H9 (cell line): ENCODE measurements around the gene FNDC3B. TPM values are rescaled to one million over a fixed set of nuclear protein-coding genes. Genes with fewer than 3 reads are reported as not detected.
A peak's percentile ranks its signal among the peaks of the same experiment; 100 is the strongest.

Source experiments
- DNase-seq: peaks from one replicate; pipeline ENCODE4 v3.0.0-alpha.2; 2017
- H2AFZ ChIP-seq: one replicate; pipeline ENCODE4 v1.6.1; 2013; ENCODE audit warnings: mild to moderate bottlenecking, low read length, control low read depth, moderate library complexity
- H2AK5ac ChIP-seq: 2 replicates; pipeline ENCODE4 v1.6.1; 2013; ENCODE audit warnings: low read length, control low read depth, mixed read lengths; ENCODE audit not compliant: insufficient read length
- H2BK120ac ChIP-seq: one replicate; pipeline ENCODE4 v1.6.1; 2013; ENCODE audit warnings: low read depth, mild to moderate bottlenecking, low read length, control low read depth, inconsistent platforms; ENCODE audit not compliant: poor library complexity, severe bottlenecking
- H2BK12ac ChIP-seq: 2 replicates; pipeline ENCODE4 v1.6.1; 2013; ENCODE audit warnings: low read length, control low read depth, mixed read lengths, low read depth; ENCODE audit not compliant: insufficient read length
- H2BK15ac ChIP-seq: 2 replicates; pipeline ENCODE4 v1.6.1; 2013; ENCODE audit warnings: low read depth, low read length, control low read depth
- H2BK20ac ChIP-seq: one replicate; pipeline ENCODE4 v1.6.1; 2013; ENCODE audit warnings: low read depth, mild to moderate bottlenecking, low read length, control low read depth, inconsistent platforms; ENCODE audit not compliant: poor library complexity, severe bottlenecking
- H2BK5ac ChIP-seq: 2 replicates; pipeline ENCODE4 v1.6.1; 2013; ENCODE audit warnings: low read length, control low read depth, mixed read lengths; ENCODE audit not compliant: insufficient read length
- H3K14ac ChIP-seq: 2 replicates; pipeline ENCODE4 v1.6.1; 2013; ENCODE audit warnings: low read length, control low read depth; ENCODE audit not compliant: insufficient read depth
- H3K18ac ChIP-seq: 2 replicates; pipeline ENCODE4 v1.6.1; 2013; ENCODE audit warnings: low read depth, mild to moderate bottlenecking, mixed read lengths, low read length, control low read depth; ENCODE audit not compliant: insufficient read length
- H3K23ac ChIP-seq: 2 replicates; pipeline ENCODE4 v1.6.1; 2013; ENCODE audit warnings: low read length, control low read depth, mixed read lengths, low read depth; ENCODE audit not compliant: insufficient read length
- H3K23me2 ChIP-seq: 2 replicates; pipeline ENCODE4 v1.6.1; 2013; ENCODE audit warnings: low read depth, mild to moderate bottlenecking, mixed read lengths, low read length, control low read depth; ENCODE audit not compliant: insufficient read length, poor library complexity, severe bottlenecking
- H3K27ac ChIP-seq: 2 replicates; pipeline ENCODE4 v1.5.1; 2013; ENCODE audit warnings: low read length, control low read depth, mixed read lengths, low read depth; ENCODE audit not compliant: insufficient read length
- H3K27me3 ChIP-seq: 2 replicates; pipeline ENCODE4 v1.6.1; 2013; ENCODE audit warnings: low read length, control low read depth, inconsistent platforms; ENCODE audit not compliant: insufficient read depth
- H3K4ac ChIP-seq: 2 replicates; pipeline ENCODE4 v1.6.1; 2013; ENCODE audit warnings: low read depth, mild to moderate bottlenecking, control low read depth, inconsistent platforms, low read length, moderate library complexity
- H3K4me1 ChIP-seq: 2 replicates; pipeline ENCODE4 v1.6.1; 2013; ENCODE audit warnings: low read length, control low read depth, inconsistent platforms; ENCODE audit not compliant: insufficient read depth
- H3K4me2 ChIP-seq: 2 replicates; pipeline ENCODE4 v1.6.1; 2013; ENCODE audit warnings: low read length, control low read depth, mixed read lengths; ENCODE audit not compliant: insufficient read length, insufficient read depth
- H3K56ac ChIP-seq: 2 replicates; pipeline ENCODE4 v1.6.1; 2013; ENCODE audit warnings: low read depth, mild to moderate bottlenecking, mixed read lengths, low read length, control low read depth; ENCODE audit not compliant: insufficient read length
- H3K79me1 ChIP-seq: 2 replicates; pipeline ENCODE4 v1.6.1; 2013; ENCODE audit warnings: low read depth, mild to moderate bottlenecking, moderate library complexity, low read length, control low read depth, inconsistent platforms; ENCODE audit not compliant: insufficient read depth, poor library complexity, severe bottlenecking
- H3K79me2 ChIP-seq: 2 replicates; pipeline ENCODE4 v1.6.1; 2013; ENCODE audit warnings: low read length, control low read depth, inconsistent platforms; ENCODE audit not compliant: insufficient read depth
- H3K9ac ChIP-seq: 2 replicates; pipeline ENCODE4 v1.6.1; 2013; ENCODE audit warnings: low read length, control low read depth, mixed read lengths; ENCODE audit not compliant: insufficient read length; ENCODE audit errors: extremely low read depth
- H3K9me3 ChIP-seq: one replicate; pipeline ENCODE4 v1.6.1; 2013; ENCODE audit warnings: low read depth, low read length, inconsistent platforms; ENCODE audit not compliant: control insufficient read depth
- H3T11ph ChIP-seq: one replicate; pipeline ENCODE4 v1.6.1; 2013; ENCODE audit warnings: mild to moderate bottlenecking, low read length, control low read depth, inconsistent platforms
- H4K20me1 ChIP-seq: one replicate; pipeline ENCODE4 v1.6.1; 2013; ENCODE audit not compliant: control insufficient read depth, insufficient read length, insufficient read depth
- H4K5ac ChIP-seq: 2 replicates; pipeline ENCODE4 v1.6.1; 2013; ENCODE audit warnings: low read depth, mild to moderate bottlenecking, mixed read lengths, low read length, control low read depth; ENCODE audit not compliant: insufficient read length
- H4K8ac ChIP-seq: replicated peaks from 2 replicates; pipeline ENCODE4 v1.6.1; 2013; ENCODE audit warnings: low read length, control low read depth, mixed read lengths, low read depth; ENCODE audit not compliant: insufficient read length
- H4K91ac ChIP-seq: 2 replicates; pipeline ENCODE4 v1.6.1; 2013; ENCODE audit warnings: low read depth, mild to moderate bottlenecking, moderate library complexity, mixed read lengths, low read length, control low read depth; ENCODE audit not compliant: insufficient read length
- H3K27ac Mint-ChIP-seq, 3 experiments: 2 replicates in 2 of 3; 3 replicates in 1 of 3; pipeline ENCODE4 v1.8.0; 2020 to 2021; ENCODE audit warnings: mixed read lengths in 3 of 3, mild to moderate bottlenecking in 1 of 3, moderate library complexity in 1 of 3
- H3K27me3 Mint-ChIP-seq: 2 replicates; pipeline ENCODE4 v1.8.0; 2021; ENCODE audit warnings: low read depth, mild to moderate bottlenecking, moderate library complexity, mixed read lengths
- H3K36me3 Mint-ChIP-seq, 3 experiments: 2 replicates in 2 of 3; 3 replicates in 1 of 3; pipeline ENCODE4 v1.8.0; 2020 to 2021; ENCODE audit warnings: low read depth in 3 of 3, mixed read lengths in 3 of 3; ENCODE audit not compliant: insufficient read depth in 1 of 3
- H3K4me1 Mint-ChIP-seq, 2 experiments: 2 replicates each; pipeline ENCODE4 v1.8.0; 2020; ENCODE audit warnings: mixed read lengths in 2 of 2
- H3K4me3 Mint-ChIP-seq, 2 experiments: 2 replicates in 1 of 2; 3 replicates in 1 of 2; pipeline ENCODE4 v1.8.0; 2020 to 2021; ENCODE audit warnings: mild to moderate bottlenecking in 2 of 2, mixed read lengths in 2 of 2, moderate library complexity in 1 of 2
- H3K9me3 Mint-ChIP-seq, 2 experiments: 2 replicates in 1 of 2; 3 replicates in 1 of 2; pipeline ENCODE4 v1.8.0; 2020; ENCODE audit warnings: mild to moderate bottlenecking in 2 of 2, mixed read lengths in 2 of 2, moderate library complexity in 1 of 2
- CTCF ChIP-seq: fragments of 200-600 bp; sonication (generic); conservative IDR thresholded peaks from 3 replicates; pipeline ENCODE4 v1.8.0; 2021; ENCODE audit warnings: antibody characterized with exemption, mild to moderate bottlenecking
- WGBS: extraction: QIAGEN DNeasy Blood & Tissue Kit; methylation state at CpG from one replicate; pipeline ENCODE4 v1.1.7; 2013; ENCODE audit warnings: missing lambda C conversion rate, low lambda C conversion rate, mixed read lengths; ENCODE audit not compliant: insufficient read length; ENCODE audit errors: extremely low coverage; 5-methylcytosine and 5-hydroxymethylcytosine counted together
- total RNA-seq: library from RNA; stranded (reverse); gene quantifications from 2 replicates; pipeline ENCODE4 v1.2.1, GENCODE V29; 2021

FNDC3B gene
- total RNA-seq, 1 experiment from 2014 or later: 43.8 TPM

- H3K14ac ChIP-seq: peak overlapping the region; percentile 40; the same call in 1 of the 2 replicates
- no peaks in the 10 kb centered on the region for H4K20me1 ChIP-seq
- H3K9ac ChIP-seq: no peak overlapping the region
- H4K5ac ChIP-seq: no peak overlapping the region
- no peak overlapping the region for H2AK5ac ChIP-seq
- no peak overlapping the region for H2BK5ac ChIP-seq
- H3K4ac ChIP-seq: no peak overlapping the region
- no peaks in the 10 kb centered on the region for H3K9me3 Mint-ChIP-seq
- WGBS: no CpG with 5 or more reads among the region's 1 CpG
- H3K4me1 ChIP-seq: peaks cover 27% of the 10 kb centered on the region
- H3K9me3 ChIP-seq: no peaks in the 10 kb centered on the region
- H3K27me3 Mint-ChIP-seq: no peaks in the 10 kb centered on the region
- H3K79me1 ChIP-seq: no peaks in the 10 kb centered on the region
- H3K23ac ChIP-seq: no peak overlapping the region
- no peak overlapping the region for H2BK120ac ChIP-seq
- peaks cover 2% of the 10 kb centered on the region; the same call in 1 of the 2 replicates for H3K79me2 ChIP-seq
- H3T11ph ChIP-seq: no peak overlapping the region
- no peaks in the 10 kb centered on the region for H3K23me2 ChIP-seq
- peak overlapping the region; percentile 39 for H3K4me2 ChIP-seq
- H3K27ac ChIP-seq: peak overlapping the region; percentile 83
- TF ChIP-seq CTCF: no peak
- peak overlapping the region; percentile 88 to 94 (median 93) for H3K27ac Mint-ChIP-seq
- H2AFZ ChIP-seq: no peak overlapping the region
- no peak overlapping the region for H2BK15ac ChIP-seq
- H3K27me3 ChIP-seq: no peaks in the 10 kb centered on the region
- no peak overlapping the region for H3K18ac ChIP-seq
- peak overlapping the region in 1 of 2 experiments; percentile 68; a peak in 1 of 5 replicates for H3K4me3 Mint-ChIP-seq
- no peak overlapping the region for H4K8ac ChIP-seq
- peaks cover 70 to 75% of the 10 kb centered on the region in 2 experiments for H3K4me1 Mint-ChIP-seq
- peak; percentile 63 for DNase-seq
- H3K56ac ChIP-seq: no peak overlapping the region
- no peak overlapping the region for H4K91ac ChIP-seq
- peaks cover 8 to 13% (median 12%) of the 10 kb centered on the region in 3 experiments for H3K36me3 Mint-ChIP-seq
- H2BK12ac ChIP-seq: no peak overlapping the region
- no peak overlapping the region for H2BK20ac ChIP-seq
Measured at GRCh38 chr3:172136330-172136729, 97.0 kb downstream of the FNDC3B start.
